Measurements from ENCODE around the gene SFT2D1. TPM values are rescaled to one million over a fixed set of nuclear protein-coding genes. Genes with fewer than 3 reads are reported as not detected.

Gene SFT2D1
- total and polyA plus RNA-seq, 2 experiments from 2014 or later: 51.4 to 103 TPM

GRCh38 chr6:166293731-166294584, 48.4 kb downstream of the SFT2D1 start:
- WGBS, 2 experiments (ENCODE audit: low coverage in 1 of 2, low lambda C conversion rate in 2 of 2, missing lambda C conversion rate in 2 of 2): 50 to 65% methylated on average over 9 to 12 of the region's 12 CpGs
- Histone ChIP-seq H3K4me2 (ENCODE audit: unreplicated experiment) (no peak overlapping the region), H3K27ac (no peak overlapping the region), H3K9me3 (ENCODE audit: low read depth) (no peaks in the 10 kb centered on the region), H3K4me1 (ENCODE audit: insufficient read depth) (no peaks in the 10 kb centered on the region), H4K20me1 (ENCODE audit: insufficient read depth) (no peaks in the 10 kb centered on the region), H3K36me3 (ENCODE audit: low read depth) (no peaks in the 10 kb centered on the region), H3K9ac (no peak overlapping the region), H2AFZ (no peak overlapping the region), H3K27me3 (replicated peaks; ENCODE audit: insufficient read depth) (peaks cover 45% of the 10 kb centered on the region), H3K9me2 (ENCODE audit: insufficient read depth) (no peaks in the 10 kb centered on the region), H3K4me3 (no peak overlapping the region), H3K79me2 (ENCODE audit: insufficient read depth) (no peaks in the 10 kb centered on the region), H3F3A (ENCODE audit: insufficient read depth) (no peaks in the 10 kb centered on the region)
- no peak for DNase-seq
- in situ Hi-C loops (cut with MboI): no loop called here
- no peak for TF ChIP-seq EZH2 (IDR thresholded peaks at IDR 0.05; ENCODE audit: insufficient read depth, poor library complexity, severe bottlenecking)
- TF ChIP-seq EZH2phosphoT487 (IDR thresholded peaks at IDR 0.05; ENCODE audit: insufficient read depth, low read depth): no peak

GRCh38 chr6:166289207-166290060, 52.9 kb downstream of the SFT2D1 start:
- Histone ChIP-seq H3K9ac (no peak overlapping the region), H3F3A (ENCODE audit: insufficient read depth) (no peaks in the 10 kb centered on the region), H3K4me3 (no peak overlapping the region), H3K4me1 (ENCODE audit: insufficient read depth) (no peaks in the 10 kb centered on the region), H3K79me2 (ENCODE audit: insufficient read depth) (no peaks in the 10 kb centered on the region), H2AFZ (no peak overlapping the region), H3K9me2 (ENCODE audit: insufficient read depth) (no peaks in the 10 kb centered on the region), H3K27ac (no peak overlapping the region), H4K20me1 (ENCODE audit: insufficient read depth) (no peaks in the 10 kb centered on the region), H3K36me3 (ENCODE audit: low read depth) (no peaks in the 10 kb centered on the region), H3K4me2 (ENCODE audit: unreplicated experiment) (no peak overlapping the region), H3K9me3 (ENCODE audit: low read depth) (no peaks in the 10 kb centered on the region), H3K27me3 (replicated peaks; ENCODE audit: insufficient read depth) (peaks cover 38% of the 10 kb centered on the region)
- DNase-seq: no peak
- in situ Hi-C loops (cut with MboI): no loop called here
- 60 to 64% methylated on average over 14 of the region's 14 CpGs for WGBS, 2 experiments (ENCODE audit: low coverage in 1 of 2, low lambda C conversion rate in 2 of 2, missing lambda C conversion rate in 2 of 2)
- no peak for TF ChIP-seq EZH2 (IDR thresholded peaks at IDR 0.05; ENCODE audit: insufficient read depth, poor library complexity, severe bottlenecking)
- no peak for TF ChIP-seq EZH2phosphoT487 (IDR thresholded peaks at IDR 0.05; ENCODE audit: insufficient read depth, low read depth)

- 50 to 57% methylated on average over 8 of the region's 8 CpGs for WGBS, 2 experiments (ENCODE audit: low coverage in 1 of 2, low lambda C conversion rate in 2 of 2, missing lambda C conversion rate in 2 of 2)
- Histone ChIP-seq H3K9ac (no peak overlapping the region), H3K4me1 (ENCODE audit: insufficient read depth) (no peaks in the 10 kb centered on the region), H3K79me2 (ENCODE audit: insufficient read depth) (no peaks in the 10 kb centered on the region), H3K4me3 (no peak overlapping the region), H4K20me1 (ENCODE audit: insufficient read depth) (no peaks in the 10 kb centered on the region), H3K36me3 (ENCODE audit: low read depth) (no peaks in the 10 kb centered on the region), H3K9me3 (ENCODE audit: low read depth) (no peaks in the 10 kb centered on the region), H3K27me3 (replicated peaks; ENCODE audit: insufficient read depth) (peaks cover 35% of the 10 kb centered on the region), H3F3A (ENCODE audit: insufficient read depth) (no peaks in the 10 kb centered on the region), H3K27ac (no peak overlapping the region), H3K4me2 (ENCODE audit: unreplicated experiment) (no peak overlapping the region), H2AFZ (no peak overlapping the region), H3K9me2 (ENCODE audit: insufficient read depth) (no peaks in the 10 kb centered on the region)
- DNase-seq: no peak
- in situ Hi-C loops (cut with MboI): no loop called here
- TF ChIP-seq EZH2phosphoT487 (IDR thresholded peaks at IDR 0.05; ENCODE audit: insufficient read depth, low read depth) (no peak), EZH2 (IDR thresholded peaks at IDR 0.05; ENCODE audit: insufficient read depth, poor library complexity, severe bottlenecking) (no peak)
Measured at GRCh38 chr6:166286839-166287271, 55.5 kb downstream of the SFT2D1 start.

- H3K9me3 ChIP-seq (ENCODE audit: low read depth): no peaks in the 10 kb centered on the region
- H3K36me3 ChIP-seq (ENCODE audit: low read depth): no peaks in the 10 kb centered on the region
- WGBS, 2 experiments (ENCODE audit: low coverage in 1 of 2, low lambda C conversion rate in 2 of 2, missing lambda C conversion rate in 2 of 2): 37 to 41% methylated on average over 6 of the region's 6 CpGs
- H3F3A ChIP-seq (ENCODE audit: insufficient read depth): no peaks in the 10 kb centered on the region
- no peaks in the 10 kb centered on the region for H3K9me2 ChIP-seq (ENCODE audit: insufficient read depth)
- H3K9ac ChIP-seq: no peak overlapping the region
- DNase-seq: no peak
- H3K4me2 ChIP-seq (ENCODE audit: unreplicated experiment): no peak overlapping the region
- no peak for TF ChIP-seq EZH2phosphoT487 (IDR thresholded peaks at IDR 0.05; ENCODE audit: insufficient read depth, low read depth)
- TF ChIP-seq EZH2 (IDR thresholded peaks at IDR 0.05; ENCODE audit: insufficient read depth, poor library complexity, severe bottlenecking): no peak
- no peaks in the 10 kb centered on the region for H3K79me2 ChIP-seq (ENCODE audit: insufficient read depth)
- in situ Hi-C loops (cut with MboI): no loop called here
- no peak overlapping the region for H3K27ac ChIP-seq
- H3K27me3 ChIP-seq (replicated peaks; ENCODE audit: insufficient read depth): peaks cover 33% of the 10 kb centered on the region
- no peaks in the 10 kb centered on the region for H4K20me1 ChIP-seq (ENCODE audit: insufficient read depth)
- H3K4me1 ChIP-seq (ENCODE audit: insufficient read depth): no peaks in the 10 kb centered on the region
- H2AFZ ChIP-seq: no peak overlapping the region
- no peak overlapping the region for H3K4me3 ChIP-seq
Measured at GRCh38 chr6:166285233-166285632, 57.1 kb downstream of the SFT2D1 start.
